ENCODE results near the gene CANT1. TPM values are rescaled to one million over a fixed set of nuclear protein-coding genes. Genes with fewer than 3 reads are reported as not detected.

Gene CANT1
- total and polyA plus RNA-seq, 2 donors (not counting 1 experiment from before 2014, with no cell fraction given): 39.9 to 46.6 TPM

DNA sequence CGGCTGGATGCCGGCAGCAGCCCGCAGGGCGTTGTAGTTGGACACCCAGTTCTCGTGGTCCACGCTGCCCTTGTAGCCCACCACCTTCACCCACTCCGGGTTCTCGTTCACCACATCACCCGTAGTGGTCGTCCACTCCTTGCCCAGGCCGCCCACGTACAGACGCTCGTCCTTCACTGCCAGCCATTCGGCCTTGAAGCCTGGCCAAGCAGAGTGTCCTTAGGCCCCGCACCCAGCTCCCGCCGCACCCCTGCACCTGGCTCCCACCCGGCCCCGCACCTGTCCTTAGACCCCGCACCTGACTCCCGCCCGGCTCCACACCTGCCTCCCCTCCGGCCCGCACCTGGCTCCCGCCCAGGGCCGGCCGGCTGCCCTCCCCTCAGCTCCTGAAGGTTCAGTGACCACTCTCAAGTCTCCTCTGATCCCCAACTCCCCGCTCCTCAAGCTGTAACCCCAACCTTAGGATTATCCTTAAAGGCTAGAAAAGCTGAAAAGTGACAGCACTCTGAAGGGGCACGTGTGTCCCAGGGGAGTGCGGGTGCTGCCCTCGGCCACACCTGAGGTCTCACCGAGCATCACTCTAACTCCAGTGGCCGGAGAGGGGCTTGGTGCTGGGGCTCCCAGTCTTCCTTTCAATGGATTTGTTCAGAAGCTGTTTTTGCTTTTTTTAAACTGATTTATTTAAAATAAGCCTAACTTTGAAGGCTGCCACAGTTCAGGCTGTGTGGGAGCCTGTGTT, 14.4 kb downstream of the CANT1 start:
- Histone ChIP-seq H3K27ac (ENCODE audit: insufficient read depth, low read length) (no peak overlapping the region), H3K4me1 (ENCODE audit: control insufficient read depth, extremely low read depth, insufficient read depth, low read length) (no peaks in the 10 kb centered on the region), H4K20me1 (ENCODE audit: control insufficient read depth, extremely low read depth, insufficient read depth, low read length) (no peaks in the 10 kb centered on the region), H3K4me3 (replicated peaks in 1 of 4; ENCODE audit: control extremely low read depth in 1 of 4, insufficient read depth in 1 of 4, low read depth in 3 of 4, low read length in 4 of 4) (no peak overlapping the region), H3K79me2 (ENCODE audit: control insufficient read depth, insufficient read depth, low read length) (peaks cover 18% of the 10 kb centered on the region), H3K36me3 (ENCODE audit: control insufficient read depth, insufficient read depth, low read length) (peaks cover 32% of the 10 kb centered on the region), H3K4me2 (ENCODE audit: extremely low read depth, insufficient read depth, low read length) (no peak overlapping the region), H3K9ac (ENCODE audit: insufficient read depth, low read length) (no peak overlapping the region), H3K9me3 (ENCODE audit: control insufficient read depth, insufficient read depth, low read depth, low read length) (no peaks in the 10 kb centered on the region), H2AFZ (ENCODE audit: low read length) (no peak overlapping the region), H3K27me3 (ENCODE audit: control insufficient read depth, insufficient read depth, low read length) (no peaks in the 10 kb centered on the region)
- TF ChIP-seq, protein P1, sequence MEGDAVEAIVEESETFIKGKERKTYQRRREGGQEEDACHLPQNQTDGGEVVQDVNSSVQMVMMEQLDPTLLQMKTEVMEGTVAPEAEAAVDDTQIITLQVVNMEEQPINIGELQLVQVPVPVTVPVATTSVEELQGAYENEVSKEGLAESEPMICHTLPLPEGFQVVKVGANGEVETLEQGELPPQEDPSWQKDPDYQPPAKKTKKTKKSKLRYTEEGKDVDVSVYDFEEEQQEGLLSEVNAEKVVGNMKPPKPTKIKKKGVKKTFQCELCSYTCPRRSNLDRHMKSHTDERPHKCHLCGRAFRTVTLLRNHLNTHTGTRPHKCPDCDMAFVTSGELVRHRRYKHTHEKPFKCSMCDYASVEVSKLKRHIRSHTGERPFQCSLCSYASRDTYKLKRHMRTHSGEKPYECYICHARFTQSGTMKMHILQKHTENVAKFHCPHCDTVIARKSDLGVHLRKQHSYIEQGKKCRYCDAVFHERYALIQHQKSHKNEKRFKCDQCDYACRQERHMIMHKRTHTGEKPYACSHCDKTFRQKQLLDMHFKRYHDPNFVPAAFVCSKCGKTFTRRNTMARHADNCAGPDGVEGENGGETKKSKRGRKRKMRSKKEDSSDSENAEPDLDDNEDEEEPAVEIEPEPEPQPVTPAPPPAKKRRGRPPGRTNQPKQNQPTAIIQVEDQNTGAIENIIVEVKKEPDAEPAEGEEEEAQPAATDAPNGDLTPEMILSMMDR (conservative IDR thresholded peaks at IDR 0.05 in 1 of 2, IDR thresholded peaks at IDR 0.05 in 1 of 2; ENCODE audit: low read depth in 1 of 2, low read length in 2 of 2): no peak
- TF ChIP-seq EZH2 (IDR thresholded peaks at IDR 0.05; ENCODE audit: low read length, missing control alignments): no peak
- DNase-seq (ENCODE audit: low read depth in 2 of 2): no peak

DNA sequence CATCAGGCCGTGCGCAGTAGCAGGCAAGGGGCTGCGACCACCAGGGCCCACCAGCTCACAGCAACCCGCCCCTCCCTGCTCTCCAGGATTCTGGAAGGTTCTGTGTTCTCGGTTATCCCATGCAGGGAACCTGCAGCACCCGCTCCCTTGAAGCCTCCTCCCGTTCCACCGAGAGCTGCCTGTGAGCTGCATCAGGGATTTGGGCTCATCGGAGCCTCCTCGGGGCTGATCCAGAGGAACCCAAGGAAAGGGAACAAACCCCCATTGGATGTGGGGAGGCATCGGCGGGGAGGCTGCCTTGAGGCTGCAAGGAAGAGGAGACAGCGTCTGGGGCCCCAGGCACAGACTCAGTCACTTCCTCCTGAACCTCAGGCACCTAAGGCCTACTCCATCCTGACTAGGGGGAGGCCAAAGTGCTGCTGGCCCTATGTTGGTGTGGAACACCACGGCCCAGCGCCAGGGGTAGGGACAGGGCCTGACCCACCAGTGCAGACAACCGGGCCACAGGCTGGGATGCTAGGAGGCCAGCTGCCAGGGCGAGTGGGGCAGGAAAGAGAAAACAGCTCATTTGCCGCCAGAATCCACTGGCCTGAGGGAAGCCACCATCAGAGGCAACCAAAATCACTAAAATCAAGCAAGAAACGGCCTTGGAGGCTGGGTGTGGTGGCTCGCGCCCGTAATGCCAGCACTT, 15.4 kb downstream of the CANT1 start:
- no peak for TF ChIP-seq EZH2 (IDR thresholded peaks at IDR 0.05; ENCODE audit: low read length, missing control alignments)
- TF ChIP-seq, protein P1 (conservative IDR thresholded peaks at IDR 0.05 in 1 of 2, IDR thresholded peaks at IDR 0.05 in 1 of 2; ENCODE audit: low read depth in 1 of 2, low read length in 2 of 2): no peak
- DNase-seq (ENCODE audit: low read depth in 2 of 2): no peak
- Histone ChIP-seq H3K4me1 (ENCODE audit: control insufficient read depth, extremely low read depth, insufficient read depth, low read length) (no peaks in the 10 kb centered on the region), H3K4me2 (ENCODE audit: extremely low read depth, insufficient read depth, low read length) (no peak overlapping the region), H2AFZ (ENCODE audit: low read length) (no peak overlapping the region), H3K9ac (ENCODE audit: insufficient read depth, low read length) (no peak overlapping the region), H3K9me3 (ENCODE audit: control insufficient read depth, insufficient read depth, low read depth, low read length) (no peaks in the 10 kb centered on the region), H3K27me3 (ENCODE audit: control insufficient read depth, insufficient read depth, low read length) (no peaks in the 10 kb centered on the region), H3K27ac (ENCODE audit: insufficient read depth, low read length) (no peak overlapping the region), H3K36me3 (ENCODE audit: control insufficient read depth, insufficient read depth, low read length) (peaks cover 29% of the 10 kb centered on the region), H3K4me3 (replicated peaks in 1 of 4; ENCODE audit: control extremely low read depth in 1 of 4, insufficient read depth in 1 of 4, low read depth in 3 of 4, low read length in 4 of 4) (no peak overlapping the region), H4K20me1 (ENCODE audit: control insufficient read depth, extremely low read depth, insufficient read depth, low read length) (no peaks in the 10 kb centered on the region), H3K79me2 (ENCODE audit: control insufficient read depth, insufficient read depth, low read length) (peaks cover 15% of the 10 kb centered on the region)

DNA sequence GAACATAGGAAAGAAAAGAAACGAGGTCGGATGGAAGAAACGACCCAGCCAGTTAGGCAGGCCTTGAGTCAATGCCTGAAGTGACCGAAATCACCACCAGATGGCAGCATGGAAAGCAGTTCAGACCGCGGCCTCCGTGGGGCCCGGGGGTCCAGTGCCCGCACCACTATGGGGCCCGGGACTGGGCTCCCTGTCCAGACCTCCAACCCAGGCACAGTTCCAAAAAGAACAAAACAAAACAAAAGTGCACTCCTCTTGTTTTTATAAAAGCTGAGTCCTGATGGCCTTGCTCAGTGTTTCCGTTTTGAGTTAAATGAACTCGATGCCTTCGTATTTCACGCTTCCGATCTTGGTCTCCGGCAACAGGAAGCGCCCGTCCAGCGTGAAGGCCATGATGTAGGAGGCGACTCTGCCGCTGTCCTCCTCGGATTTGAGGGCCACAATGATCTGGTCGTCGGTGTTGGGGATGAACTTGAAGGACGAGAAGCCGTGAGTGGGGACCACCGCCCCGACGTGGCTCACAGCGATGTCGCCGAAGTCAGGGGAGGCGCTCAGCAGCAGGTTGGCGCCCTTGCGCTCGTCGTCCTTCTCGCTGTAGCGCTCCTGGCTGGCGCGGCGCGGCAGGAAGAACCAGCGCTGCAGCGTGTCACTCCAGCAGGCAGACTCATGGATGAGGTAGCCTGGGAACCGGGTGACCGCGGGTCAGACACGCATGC, 16.2 kb downstream of the CANT1 start:
- Histone ChIP-seq H3K27me3 (ENCODE audit: control insufficient read depth, insufficient read depth, low read length) (no peaks in the 10 kb centered on the region), H4K20me1 (ENCODE audit: control insufficient read depth, extremely low read depth, insufficient read depth, low read length) (no peaks in the 10 kb centered on the region), H3K9ac (ENCODE audit: insufficient read depth, low read length) (no peak overlapping the region), H3K79me2 (ENCODE audit: control insufficient read depth, insufficient read depth, low read length) (peaks cover 7% of the 10 kb centered on the region), H3K4me2 (ENCODE audit: extremely low read depth, insufficient read depth, low read length) (no peak overlapping the region), H3K27ac (ENCODE audit: insufficient read depth, low read length) (no peak overlapping the region), H3K9me3 (ENCODE audit: control insufficient read depth, insufficient read depth, low read depth, low read length) (no peaks in the 10 kb centered on the region), H2AFZ (ENCODE audit: low read length) (no peak overlapping the region), H3K4me1 (ENCODE audit: control insufficient read depth, extremely low read depth, insufficient read depth, low read length) (no peaks in the 10 kb centered on the region), H3K36me3 (ENCODE audit: control insufficient read depth, insufficient read depth, low read length) (peaks cover 27% of the 10 kb centered on the region), H3K4me3 (replicated peaks in 1 of 4; ENCODE audit: control extremely low read depth in 1 of 4, insufficient read depth in 1 of 4, low read depth in 3 of 4, low read length in 4 of 4) (no peak overlapping the region)
- DNase-seq (ENCODE audit: low read depth in 2 of 2): peak; percentile 26 to 56
- TF ChIP-seq, protein P1 (conservative IDR thresholded peaks at IDR 0.05 in 1 of 2, IDR thresholded peaks at IDR 0.05 in 1 of 2; ENCODE audit: low read depth in 1 of 2, low read length in 2 of 2): peak; percentile 57 to 76
- TF ChIP-seq EZH2 (IDR thresholded peaks at IDR 0.05; ENCODE audit: low read length, missing control alignments): no peak
